ENCODE results near the gene SPOCK1. TPM values are rescaled to one million over a fixed set of nuclear protein-coding genes. Genes with fewer than 3 reads are reported as not detected.

The SPOCK1 gene
- total and polyA plus RNA-seq, 9 of the 15 experiments (the other 6 are each of a cell fraction or from before 2014, with no cell fraction given): 0.01 to 0.35 (median 0.04) TPM; not detected in 6

- H2AFZ ChIP-seq (ENCODE audit: low read depth, low read length): no peak overlapping the region
- DNase-seq (ENCODE audit: extremely low read depth in 1 of 4, low spot score in 3 of 4): no peak
- in situ Hi-C loops (cut with MboI) (no loop called here), intact Hi-C loops (cut with micrococcal nuclease) (no loop called here)
- peaks cover 0 to 16% of the 10 kb centered on the region in 2 experiments; a peak in 2 of 5 replicates for H3K27me3 ChIP-seq (ENCODE audit: control insufficient read depth in 2 of 2, insufficient read depth in 2 of 2, low read length in 2 of 2)
- no peak overlapping the region for H3K4me3 ChIP-seq
- ATAC-seq: no peak; the same call in 2 of the 3 replicates
- no peaks in the 10 kb centered on the region for H3K9me1 ChIP-seq (ENCODE audit: control insufficient read depth, insufficient read depth, low read length)
- 0% methylated on average over 8 of the region's 8 CpGs for WGBS (ENCODE audit: insufficient coverage, low coverage, missing lambda C conversion rate)
- BruUV-seq (replicated peaks): no TSS peak
- H3K9ac ChIP-seq (ENCODE audit: insufficient read depth in 1 of 2, low read depth in 2 of 2, low read length in 2 of 2): no peak overlapping the region
- H3K9me3 ChIP-seq (replicated peaks; ENCODE audit: control insufficient read depth, insufficient read depth, low read depth, low read length): no peaks in the 10 kb centered on the region
- H3K36me3 ChIP-seq (ENCODE audit: control insufficient read depth, insufficient read depth, low read length): no peaks in the 10 kb centered on the region
- no peaks in the 10 kb centered on the region for H3K4me1 ChIP-seq (replicated peaks in 1 of 2; ENCODE audit: control insufficient read depth in 2 of 2, insufficient read depth in 2 of 2, low read length in 2 of 2)
- H4K20me1 ChIP-seq (replicated peaks; ENCODE audit: control insufficient read depth, insufficient read depth, low read length): no peaks in the 10 kb centered on the region
- ChIA-PET CTCF (ENCODE audit: low intra/inter-chr PET ratio) (no interaction called here), POLR2A (interaction anchor here (0.7 kb wide), 1 partner anchor 1088 kb away, joined by 3 read pairs; no protein-coding TSS in a partner anchor)
- no peak for FAIRE-seq
- no peaks in the 10 kb centered on the region for H3K79me2 ChIP-seq (ENCODE audit: control insufficient read depth, insufficient read depth, low read length)
- H3K4me2 ChIP-seq (ENCODE audit: insufficient read depth, low read length): no peak overlapping the region
- TF ChIP-seq SIRT6 (IDR thresholded peaks at IDR 0.05; ENCODE audit: low read depth, low read length) (no peak), KAT7 (CRISPR knock-in tag; IDR thresholded peaks at IDR 0.05; ENCODE audit: borderline replicate concordance) (no peak), ZNF707 (CRISPR knock-in tag; conservative IDR thresholded peaks at IDR 0.05) (no peak), ELF4 (CRISPR knock-in tag; IDR thresholded peaks at IDR 0.05) (no peak), ZNF280A (IDR thresholded peaks at IDR 0.05; ENCODE audit: low read depth, partially characterized antibody) (no peak), NRF1 (conservative IDR thresholded peaks at IDR 0.05 in 1 of 2, IDR thresholded peaks at IDR 0.05 in 1 of 2) (no peak), FOSL1 (tag; conservative IDR thresholded peaks at IDR 0.05) (no peak), ETV5 (CRISPR knock-in tag; IDR thresholded peaks at IDR 0.05; ENCODE audit: low read depth) (no peak), BCOR (IDR thresholded peaks at IDR 0.05) (no peak), CREB3L1 (IDR thresholded peaks at IDR 0.05; ENCODE audit: borderline replicate concordance, low read depth) (no peak), ZNF551 (CRISPR knock-in tag; IDR thresholded peaks at IDR 0.05) (no peak), MYC (IDR thresholded peaks at IDR 0.05; ENCODE audit: low read depth, low read length) (no peak), MYC (CRISPR knock-in tag; IDR thresholded peaks at IDR 0.05; ENCODE audit: borderline replicate concordance, low read depth) (no peak), NBN (IDR thresholded peaks at IDR 0.05; ENCODE audit: low read depth) (no peak), CBFB (CRISPR knock-in tag; IDR thresholded peaks at IDR 0.05) (no peak), ZNF512 (tag; IDR thresholded peaks at IDR 0.05) (no peak), HDAC3 (IDR thresholded peaks at IDR 0.05; ENCODE audit: borderline replicate concordance, partially characterized antibody) (no peak), RFX1 (IDR thresholded peaks at IDR 0.05) (no peak), DMBX1 (CRISPR knock-in tag; IDR thresholded peaks at IDR 0.05; ENCODE audit: borderline replicate concordance) (no peak), LARP7 (IDR thresholded peaks at IDR 0.05) (no peak)
- H3K27ac ChIP-seq (ENCODE audit: extremely low read depth, low read depth, low read length): no peak overlapping the region
Measured at GRCh38 chr5:137032929-137033328, 466.2 kb downstream of the SPOCK1 start.
